ENCODE data around the gene ODF4. TPM values are rescaled to one million over a fixed set of nuclear protein-coding genes. Genes with fewer than 3 reads are reported as not detected.

The ODF4 gene
- total and polyA plus RNA-seq, 12 donors, result not detected

DNA sequence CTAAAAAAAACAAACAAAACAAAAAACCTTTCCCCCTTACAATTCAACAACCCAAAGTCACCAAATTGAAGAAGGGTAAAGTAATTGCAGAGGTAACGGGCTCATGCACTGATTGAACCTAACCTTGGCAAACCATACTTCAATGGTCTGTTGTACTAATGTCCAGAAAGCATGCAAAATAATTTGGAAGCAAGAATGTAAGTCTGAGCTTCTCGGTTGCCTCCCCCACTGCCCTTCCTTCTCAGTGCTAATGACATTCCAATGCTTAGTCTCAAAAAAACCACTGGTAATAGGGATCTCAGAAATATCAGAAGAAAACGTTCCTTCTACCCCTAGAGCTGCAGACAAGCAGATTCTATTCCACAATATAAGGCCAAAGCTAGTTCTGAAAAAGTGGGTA is 21.1 kb downstream of the ODF4 start:
- H3K27me3 ChIP-seq, result no peaks in the 10 kb centered on the region
- H3K4me3 ChIP-seq, result no peak overlapping the region
- no peak for TF ChIP-seq POLR2A (IDR thresholded peaks at IDR 0.05)
- no peak for TF ChIP-seq CTCF (IDR thresholded peaks at IDR 0.05)
- WGBS, 4 donors, result 38 to 51% (median 49%) methylated on average over 3 of the region's 3 CpGs
- no peak for DNase-seq
- intact Hi-C loops (cut with DNase I), result no loop called here
- H3K4me1 ChIP-seq (replicated peaks in 1 of 2), result no peaks in the 10 kb centered on the region
- no peaks in the 10 kb centered on the region for H3K36me3 ChIP-seq (replicated peaks in 1 of 2)
- H3K9me3 ChIP-seq (replicated peaks in 1 of 3), result no peaks in the 10 kb centered on the region
- H3K27ac ChIP-seq, result no peak overlapping the region

DNA sequence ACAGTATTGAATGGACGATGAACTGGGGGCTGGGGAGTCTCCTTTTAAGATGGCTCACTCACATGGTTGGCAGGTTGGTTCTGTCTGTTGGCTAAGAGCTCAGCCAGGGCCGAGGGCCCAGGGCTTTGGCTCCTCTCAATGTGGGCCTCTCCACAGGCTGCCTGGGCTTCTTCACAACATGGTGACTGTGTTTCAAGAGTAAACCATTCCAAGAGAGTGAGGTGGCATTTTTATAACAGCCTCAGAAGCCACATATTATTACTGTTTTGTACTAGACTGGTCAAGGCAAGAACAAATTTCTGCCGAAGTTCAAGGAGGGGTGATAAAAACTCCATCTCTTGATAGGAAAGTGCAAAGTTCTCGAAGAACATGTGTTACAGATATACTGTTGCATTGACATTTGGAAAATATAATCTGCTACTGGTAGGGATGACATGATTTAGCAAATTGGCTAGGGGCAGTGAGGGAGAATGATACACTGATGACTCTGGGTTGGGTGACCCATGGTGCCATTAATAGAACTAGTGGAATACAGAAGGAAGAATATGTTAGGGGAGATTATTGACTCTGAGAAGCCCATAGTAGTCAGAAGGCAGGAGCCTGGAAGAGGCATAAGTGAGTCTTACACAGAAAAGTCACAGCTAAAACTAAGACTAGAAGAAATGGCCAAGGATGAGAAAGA is 23.2 kb downstream of the ODF4 start:
- TF ChIP-seq CTCF (IDR thresholded peaks at IDR 0.05) (no peak), POLR2A (IDR thresholded peaks at IDR 0.05) (no peak)
- no peak overlapping the region for H3K27ac ChIP-seq
- no peak for DNase-seq
- 81 to 93% (median 91%) methylated on average over 3 to 4 of the region's 4 CpGs for WGBS, 4 donors
- intact Hi-C loops (cut with DNase I), result no loop called here
- peaks cover 4 to 5% of the 10 kb centered on the region in 2 donors for H3K4me1 ChIP-seq (replicated peaks in 1 of 2)
- H3K36me3 ChIP-seq (replicated peaks in 1 of 2), result no peaks in the 10 kb centered on the region
- H3K9me3 ChIP-seq (replicated peaks in 1 of 3), result no peaks in the 10 kb centered on the region
- no peaks in the 10 kb centered on the region for H3K27me3 ChIP-seq
- no peak overlapping the region for H3K4me3 ChIP-seq

- Histone ChIP-seq H3K4me1 (replicated peaks in 1 of 2) (peaks cover 4 to 5% of the 10 kb centered on the region in 2 donors), H3K27ac (peak overlapping the region in 2 of 5 donors; percentile 3 to 60)
- WGBS, 4 donors, result 62 to 76% (median 71%) methylated on average over 1 of the region's 1 CpG
These were observed 25.5 kb downstream of the ODF4 start for GRCh38 chr17:8365143-8365542.

DNA sequence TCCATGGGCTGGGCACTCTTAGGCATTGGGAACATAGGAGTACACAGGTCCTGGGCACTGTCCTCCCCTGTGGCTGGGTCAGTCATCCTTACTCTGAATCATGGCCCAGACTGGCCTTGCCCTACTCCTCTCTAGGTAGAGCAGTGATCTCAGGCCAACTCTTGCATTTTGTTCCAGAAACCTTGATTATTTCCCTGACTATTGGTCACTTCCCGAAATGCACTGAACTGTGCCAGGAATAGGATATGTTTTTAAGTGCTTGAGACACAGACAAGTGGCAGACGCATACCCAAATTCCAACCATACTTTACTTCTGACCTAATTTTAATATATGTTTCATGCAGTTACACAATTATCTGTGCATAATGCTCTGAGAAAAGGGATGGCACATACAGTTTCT is 26.6 kb downstream of the ODF4 start:
- intact Hi-C loops (cut with DNase I), result no loop called here
- 32 to 40% (median 35%) methylated on average over 2 of the region's 2 CpGs for WGBS, 4 donors
- TF ChIP-seq CTCF (IDR thresholded peaks at IDR 0.05), result no peak
- TF ChIP-seq POLR2A (IDR thresholded peaks at IDR 0.05), result no peak
- no peaks in the 10 kb centered on the region for H3K9me3 ChIP-seq (replicated peaks in 1 of 3)
- H3K4me1 ChIP-seq (replicated peaks in 1 of 2), result peaks cover 4 to 5% of the 10 kb centered on the region in 2 donors
- peaks cover 0 to 13% of the 10 kb centered on the region in 2 donors for H3K36me3 ChIP-seq (replicated peaks in 1 of 2)
- peak; percentile 60 to 92 (median 85) for DNase-seq
- no peaks in the 10 kb centered on the region for H3K27me3 ChIP-seq
- peak overlapping the region in 4 of 5 donors; percentile 15 to 79 (median 65) for H3K27ac ChIP-seq
- H3K4me3 ChIP-seq, result no peak overlapping the region

More at GRCh38 chr17:8365143-8365542, 25.5 kb downstream of the ODF4 start:
- peak in 1 of 7 donors; percentile 41 for DNase-seq
- TF ChIP-seq POLR2A (IDR thresholded peaks at IDR 0.05) (no peak), CTCF (IDR thresholded peaks at IDR 0.05) (no peak)
- Histone ChIP-seq H3K36me3 (replicated peaks in 1 of 2) (peaks cover 0 to 13% of the 10 kb centered on the region in 2 donors), H3K9me3 (replicated peaks in 1 of 3) (no peaks in the 10 kb centered on the region), H3K4me3 (no peak overlapping the region), H3K27me3 (no peaks in the 10 kb centered on the region)
- intact Hi-C loops (cut with DNase I), result no loop called here

Data from adrenal gland (tissue), 12 donors.